ENCODE measurements around the gene CTNNAL1.
A peak's percentile ranks its signal among the peaks of the same experiment; 100 is the strongest.

The CTNNAL1 gene

GRCh38 chr9:109026306-109026705, 13.0 kb upstream of the CTNNAL1 start:
- no peak for DNase-seq (ENCODE audit: low spot score)

- DNase-seq (ENCODE audit: low spot score) = no peak
Observed at GRCh38 chr9:109022873-109023272, 9.6 kb upstream of the CTNNAL1 start.

GRCh38 chr9:109020581-109021511, 7.5 kb upstream of the CTNNAL1 start:
- DNase-seq (ENCODE audit: low spot score) = no peak

GRCh38 chr9:109020113-109020512, 6.8 kb upstream of the CTNNAL1 start:
- DNase-seq (ENCODE audit: low spot score) = no peak

GRCh38 chr9:109019420-109019819, 6.1 kb upstream of the CTNNAL1 start:
- DNase-seq (ENCODE audit: low spot score) = no peak

- no peak for DNase-seq (ENCODE audit: low spot score)
Observed at GRCh38 chr9:109017493-109017892, 4.2 kb upstream of the CTNNAL1 start.

DNA sequence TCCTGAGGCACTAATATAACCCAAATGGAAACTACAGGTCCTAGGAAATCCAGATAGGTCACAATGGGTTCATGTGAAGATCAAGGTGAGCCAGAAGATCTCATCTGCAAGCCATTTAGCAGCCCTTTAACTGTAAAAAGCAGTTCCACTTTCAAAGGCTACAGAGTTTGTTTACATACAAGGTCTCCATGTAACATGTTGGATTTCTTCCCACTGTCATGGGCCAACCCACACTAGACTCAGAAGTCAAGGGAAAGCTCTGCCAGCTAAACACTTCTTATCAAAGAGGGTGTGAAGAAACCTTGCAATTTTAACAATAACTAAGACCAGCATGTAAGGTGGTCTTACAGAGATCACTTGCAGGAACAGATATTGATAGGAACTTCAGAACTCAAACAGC, 3.8 kb upstream of the CTNNAL1 start:
- no peak for DNase-seq (ENCODE audit: low spot score)

- no peak for DNase-seq (ENCODE audit: low spot score)
Observed at GRCh38 chr9:109016132-109016531, 2.8 kb upstream of the CTNNAL1 start.

DNA sequence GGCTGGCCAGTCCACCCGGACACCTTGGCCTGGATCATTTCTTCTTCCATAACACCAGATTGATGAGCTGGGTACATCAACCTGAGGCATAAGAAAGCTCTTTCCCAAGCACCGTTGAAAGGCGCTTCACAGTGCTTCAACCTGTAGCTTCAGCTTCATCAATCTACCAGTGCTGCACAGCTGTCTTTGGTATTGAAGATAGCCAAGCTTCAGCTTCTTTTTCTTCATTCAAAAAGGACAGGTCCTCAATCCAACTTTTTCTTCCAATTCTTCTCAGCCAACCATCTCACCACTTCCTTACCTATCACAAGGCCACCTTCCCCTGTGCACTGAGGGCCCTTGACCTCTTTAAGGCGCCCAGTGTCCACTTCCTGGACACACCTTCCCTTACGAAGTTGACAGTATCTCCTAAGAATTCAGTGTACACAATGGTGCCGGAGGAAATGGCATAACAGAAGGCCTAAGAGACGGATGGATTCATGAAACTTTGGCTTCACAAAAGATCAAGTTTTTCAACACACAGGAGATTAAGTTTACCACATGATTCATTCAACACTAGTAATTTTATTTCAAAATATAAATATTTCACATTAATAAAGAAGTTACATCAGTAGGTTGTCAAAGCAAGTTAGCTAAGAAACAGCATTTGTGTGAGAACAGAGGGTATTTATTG, 1.4 kb upstream of the CTNNAL1 start:
- no peak for DNase-seq (ENCODE audit: low spot score)

DNA sequence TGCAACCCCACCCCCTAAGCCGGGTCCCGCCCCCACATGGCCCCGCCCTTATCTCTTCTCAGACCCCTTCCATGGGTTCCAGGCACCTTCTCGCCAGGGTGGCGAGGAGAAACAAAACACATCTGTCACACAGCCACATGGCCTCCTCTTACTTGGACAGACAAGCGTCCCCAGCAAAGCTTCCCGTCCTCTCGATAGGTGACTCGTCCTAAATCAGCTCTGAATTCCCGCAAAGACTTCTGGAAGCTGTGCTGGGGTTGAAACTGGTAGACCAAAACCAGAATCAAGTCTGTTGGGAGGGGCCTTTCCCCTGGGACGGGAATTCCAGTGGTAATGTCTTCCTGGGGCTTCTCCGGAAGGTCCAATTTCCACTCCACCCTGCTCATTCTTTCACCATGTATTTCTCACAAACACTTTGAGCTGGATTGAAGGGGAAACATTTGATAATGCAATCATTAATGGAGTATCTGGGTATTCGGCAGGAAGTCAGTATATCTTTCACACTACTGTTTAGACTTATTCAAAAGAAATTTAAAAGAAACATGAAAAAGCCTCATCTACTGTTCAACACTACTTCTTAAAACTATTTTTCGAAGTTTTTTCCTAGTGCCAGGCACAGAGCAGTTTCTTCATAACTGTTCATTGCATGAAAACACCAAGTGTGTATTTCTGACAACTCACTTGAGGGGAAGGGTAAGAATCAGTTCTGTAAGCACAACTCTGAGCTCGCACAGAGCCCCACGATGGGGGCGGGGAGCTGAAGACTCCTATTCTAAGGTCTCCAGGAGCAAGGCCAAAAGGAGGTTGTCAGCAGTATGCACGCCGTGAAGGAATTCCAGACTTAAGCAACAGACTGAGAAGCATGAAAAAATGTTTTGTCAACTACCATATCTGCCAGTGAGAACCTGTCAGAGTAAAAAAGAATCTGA, 644 bp upstream of the CTNNAL1 start:
- DNase-seq (ENCODE audit: low spot score) = no peak

DNA sequence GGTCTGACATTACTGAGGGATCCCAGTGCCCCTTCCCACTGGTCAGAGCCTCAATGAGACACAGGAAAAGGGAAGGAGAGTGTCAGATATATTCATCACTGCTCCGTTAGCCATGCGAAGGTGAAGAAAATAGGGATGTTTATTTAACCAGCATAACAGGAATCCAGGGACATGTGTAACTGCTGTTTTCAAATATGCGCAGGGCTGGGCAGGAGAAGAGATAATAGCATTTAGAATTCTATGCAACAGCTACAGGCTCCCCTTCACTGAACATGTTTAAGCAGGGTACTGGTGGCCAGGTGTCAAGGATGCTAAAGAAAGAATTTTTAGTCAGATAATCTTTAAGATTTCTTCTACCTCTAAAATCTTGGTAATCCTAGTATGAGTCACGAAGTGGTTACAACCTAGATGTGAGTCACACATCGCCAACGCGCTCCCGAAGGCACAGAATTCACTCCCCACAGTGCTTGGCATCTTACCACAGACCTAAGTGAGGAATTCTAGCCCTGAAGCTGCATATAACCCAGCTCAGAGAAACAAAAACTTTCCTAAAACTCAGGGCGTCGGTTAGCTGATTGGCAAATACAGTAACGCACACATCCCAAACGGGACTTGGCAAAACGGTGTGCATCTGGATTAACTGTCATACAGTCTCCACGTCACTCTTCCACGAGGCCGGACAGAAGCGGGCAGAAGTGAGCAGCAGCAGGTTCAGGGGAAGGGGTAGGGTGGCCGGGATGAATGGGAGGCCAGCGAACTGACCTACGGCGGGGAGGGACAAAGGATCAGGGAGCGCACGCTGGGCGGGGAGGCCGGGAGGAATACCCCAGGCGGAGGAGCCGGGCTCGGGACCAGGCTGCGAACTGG, 1.1 kb downstream of the CTNNAL1 start:
- peak; percentile 69 for DNase-seq (ENCODE audit: low spot score)

- DNase-seq (ENCODE audit: low spot score) = no peak
Observed at GRCh38 chr9:109011231-109011671, 2.0 kb downstream of the CTNNAL1 start.

GRCh38 chr9:109010746-109011145, 2.6 kb downstream of the CTNNAL1 start:
- DNase-seq (ENCODE audit: low spot score) = peak; percentile 77

DNA sequence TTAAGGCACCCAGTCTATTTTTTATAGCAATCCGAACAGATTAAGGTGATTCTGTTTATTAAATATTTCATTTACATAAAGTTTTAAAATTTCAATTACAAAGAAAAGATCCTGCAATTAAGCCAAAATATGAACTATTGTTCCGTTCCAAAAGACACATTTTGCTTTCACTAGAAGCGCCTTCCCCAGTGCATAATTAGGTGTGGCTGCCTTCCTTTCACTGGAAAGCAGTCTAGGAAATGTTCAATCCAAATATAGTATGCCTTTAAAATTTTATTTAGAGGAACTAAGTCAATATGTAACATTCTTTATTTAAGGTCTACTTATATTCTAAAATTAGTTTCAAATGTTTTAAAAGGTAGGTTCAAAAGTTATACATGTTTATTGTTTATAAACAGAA, 7.6 kb downstream of the CTNNAL1 start:
- DNase-seq (ENCODE audit: low spot score) = no peak

DNA sequence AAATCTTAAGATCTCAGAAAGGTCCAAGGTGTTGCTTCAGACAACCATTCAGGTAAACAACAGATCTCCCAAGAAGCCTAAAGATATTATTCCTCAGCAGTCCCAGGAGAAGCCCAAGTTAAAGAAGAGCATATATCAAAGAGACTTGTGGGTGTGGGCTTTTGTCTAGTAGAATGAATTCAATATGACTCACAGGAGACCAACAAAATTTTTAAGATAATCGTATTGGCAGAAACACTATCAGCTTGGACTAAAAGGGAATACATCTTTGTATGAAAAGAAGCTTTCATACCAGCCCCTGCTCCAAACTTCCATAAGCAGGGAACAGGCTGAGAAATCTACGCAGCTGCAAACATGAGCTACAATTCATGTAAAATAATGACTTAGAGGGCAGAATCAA, 10.2 kb downstream of the CTNNAL1 start:
- DNase-seq (ENCODE audit: low spot score) = no peak

DNA sequence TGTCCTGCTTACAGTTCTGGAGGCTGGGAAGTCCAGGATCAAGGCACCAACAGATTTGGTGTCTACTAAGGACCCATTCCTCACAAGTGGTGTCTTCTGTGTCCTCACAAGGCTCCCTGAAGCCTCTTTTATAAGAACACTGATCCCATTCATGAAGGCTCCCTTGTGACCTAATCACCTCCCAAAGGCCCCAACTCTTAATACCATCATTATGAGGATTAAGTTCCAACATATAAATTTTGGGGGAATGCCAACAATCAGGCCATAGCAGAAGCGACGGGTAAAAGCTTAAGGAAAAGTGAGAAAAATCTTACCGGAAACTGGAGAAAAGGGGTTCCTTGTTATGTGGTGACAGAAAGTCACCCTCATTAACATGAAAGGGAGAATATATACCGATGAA, 11.2 kb downstream of the CTNNAL1 start:
- no peak for DNase-seq (ENCODE audit: low spot score)

DNA sequence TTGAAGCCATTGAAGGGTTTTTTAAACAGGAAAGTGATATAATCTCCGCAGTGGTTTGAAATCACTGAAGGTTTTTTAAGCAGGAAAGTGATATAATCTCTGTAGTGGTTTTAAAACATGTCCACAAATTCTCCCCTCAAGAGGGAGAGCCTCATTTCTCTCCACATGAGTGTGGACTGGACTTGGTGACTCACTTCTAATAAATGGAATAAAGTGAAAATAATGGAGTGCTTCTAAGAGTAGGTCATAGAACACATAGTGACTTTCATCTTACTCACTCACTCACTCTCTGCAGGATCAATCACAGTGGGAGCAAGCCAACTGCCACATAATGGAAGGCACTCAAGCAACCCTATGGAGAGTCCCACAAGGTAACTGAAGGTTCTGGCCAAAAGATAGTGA, 12.0 kb downstream of the CTNNAL1 start:
- DNase-seq (ENCODE audit: low spot score) = peak; percentile 16

DNA sequence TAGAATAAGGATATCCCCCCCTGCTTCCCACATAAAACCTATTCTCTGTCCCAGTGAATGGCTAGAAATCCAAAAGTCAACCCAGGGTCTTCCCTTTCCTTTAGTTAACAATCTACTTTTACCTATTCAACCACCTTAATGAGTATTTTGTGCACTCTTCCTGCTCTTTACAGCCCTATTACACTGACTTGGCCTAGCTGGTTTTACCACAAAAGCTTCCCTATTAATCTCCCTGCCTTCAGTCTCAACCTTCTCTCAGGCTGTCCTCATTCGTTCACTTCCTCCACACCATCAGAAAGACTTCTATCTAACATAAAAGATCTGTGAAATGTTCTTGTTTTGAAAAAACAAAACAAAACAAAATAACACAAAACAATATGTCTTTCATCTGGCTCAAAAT, 16.2 kb downstream of the CTNNAL1 start:
- no peak for DNase-seq (ENCODE audit: low spot score)

- DNase-seq (ENCODE audit: low spot score) = no peak
Observed at GRCh38 chr9:108996643-108997042, 16.7 kb downstream of the CTNNAL1 start.

GRCh38 chr9:108994695-108995094, 18.6 kb downstream of the CTNNAL1 start:
- DNase-seq (ENCODE audit: low spot score) = peak; percentile 26

DNA sequence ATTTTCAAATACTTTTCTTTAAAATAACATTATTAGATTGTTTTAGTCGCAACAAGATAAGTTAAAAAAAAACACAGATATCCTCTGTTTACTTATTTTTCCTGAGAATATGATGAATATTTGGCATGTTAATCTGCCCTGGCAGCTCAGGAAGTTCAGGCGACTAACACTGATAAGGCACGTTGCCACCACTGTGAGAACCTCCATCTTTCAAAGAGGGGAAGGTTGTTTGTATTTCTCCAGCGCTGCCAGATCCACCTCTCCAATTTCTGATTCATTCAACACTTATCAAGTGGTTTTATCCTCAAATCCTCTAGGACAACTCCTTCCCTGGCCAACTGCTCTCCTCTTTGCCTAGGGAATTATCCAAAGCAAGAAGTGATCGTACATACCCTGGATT, 21.8 kb downstream of the CTNNAL1 start:
- no peak for DNase-seq (ENCODE audit: low spot score)
